Activated CD8-positive, alpha-beta memory T cell treated with anti-CD3 and anti-CD28 coated beads for 4 hours (primary cell): ENCODE measurements around the gene SPOCK3.
"Not testable (repeated sequence)": the region's sequence is repeated elsewhere in the genome, so short reads cannot be mapped to it uniquely, and the experiment has no call there.

Experiments used
- DNase-seq, 2 donors: peaks; one replicate each; pipeline ENCODE4 v3.0.0-alpha.2; 2020; ENCODE audit warnings: low read depth in 2 of 2

Gene SPOCK3

GRCh38 chr4:166965562-166965961, 268.7 kb downstream of the SPOCK3 start:
- DNase-seq = no peak

GRCh38 chr4:166957451-166957850, 276.8 kb downstream of the SPOCK3 start:
- no peak for DNase-seq

- DNase-seq = no peak
These were observed 277.8 kb downstream of the SPOCK3 start for GRCh38 chr4:166956484-166956883.

GRCh38 chr4:166941629-166942028, 292.7 kb downstream of the SPOCK3 start:
- no peak for DNase-seq

GRCh38 chr4:166930464-166930863, 303.8 kb downstream of the SPOCK3 start:
- DNase-seq = no peak

GRCh38 chr4:166924424-166924823, 309.9 kb downstream of the SPOCK3 start:
- no peak for DNase-seq

- no peak for DNase-seq
These were observed 320.4 kb downstream of the SPOCK3 start for GRCh38 chr4:166913926-166914325.

GRCh38 chr4:166903408-166903807, 330.9 kb downstream of the SPOCK3 start:
- DNase-seq = no peak

GRCh38 chr4:166902941-166903340, 331.4 kb downstream of the SPOCK3 start:
- no peak for DNase-seq

GRCh38 chr4:166896254-166896653, 338.0 kb downstream of the SPOCK3 start:
- DNase-seq = no peak

GRCh38 chr4:166895771-166896170, 338.5 kb downstream of the SPOCK3 start:
- no peak for DNase-seq

- DNase-seq = no peak
These were observed 346.8 kb downstream of the SPOCK3 start for GRCh38 chr4:166887457-166887856.

- DNase-seq = no peak
These were observed 347.6 kb downstream of the SPOCK3 start for GRCh38 chr4:166886718-166887117.

- no peak for DNase-seq
These were observed 352.1 kb downstream of the SPOCK3 start for GRCh38 chr4:166882221-166882620.

GRCh38 chr4:166875821-166876220, 358.5 kb downstream of the SPOCK3 start:
- no peak for DNase-seq

- no peak for DNase-seq
These were observed 372.3 kb downstream of the SPOCK3 start for GRCh38 chr4:166862032-166862431.

- DNase-seq = not testable (repeated sequence)
These were observed 383.9 kb downstream of the SPOCK3 start for GRCh38 chr4:166850398-166850797.

GRCh38 chr4:166846939-166847338, 387.4 kb downstream of the SPOCK3 start:
- no peak for DNase-seq

- no peak for DNase-seq
These were observed 391.5 kb downstream of the SPOCK3 start for GRCh38 chr4:166842795-166843261.

GRCh38 chr4:166839615-166840251, 394.6 kb downstream of the SPOCK3 start:
- no peak for DNase-seq

GRCh38 chr4:166838975-166839614, 395.2 kb downstream of the SPOCK3 start:
- no peak for DNase-seq

GRCh38 chr4:166836865-166837264, 397.4 kb downstream of the SPOCK3 start:
- no peak for DNase-seq

- no peak for DNase-seq
These were observed 406.7 kb downstream of the SPOCK3 start for GRCh38 chr4:166827629-166828028.

- no peak for DNase-seq
These were observed 407.1 kb downstream of the SPOCK3 start for GRCh38 chr4:166827167-166827566.
